ENCODE data around the gene PCBP3. TPM values are rescaled to one million over a fixed set of nuclear protein-coding genes. Genes with fewer than 3 reads are reported as not detected.

PCBP3 gene
- total and polyA plus RNA-seq, 2 of the 8 experiments (the other 6 are each of a cell fraction or from before 2014, with no cell fraction given), result 3.5 to 6.3 TPM

DNA sequence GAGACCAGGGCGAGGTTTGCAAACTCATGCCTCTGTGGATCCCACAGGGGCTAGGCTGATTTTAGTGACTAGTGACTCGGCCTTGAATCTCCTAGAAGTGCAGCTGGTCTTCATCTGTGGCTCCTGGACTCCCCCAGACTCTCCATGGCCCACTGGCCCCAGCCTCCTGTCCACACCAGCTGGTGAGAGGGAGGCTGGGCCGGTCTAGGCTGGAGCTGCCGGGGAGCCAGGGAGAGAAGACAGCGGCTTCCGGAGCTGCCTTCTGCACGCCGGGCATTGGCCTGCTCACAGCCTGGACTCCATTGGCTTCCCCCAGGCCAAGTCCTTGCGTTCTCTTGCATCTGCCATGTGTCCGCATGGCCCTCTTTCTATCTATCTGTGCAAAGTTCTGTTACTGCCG, 285.9 kb downstream of the PCBP3 start:
- Histone ChIP-seq H3K4ac (replicated peaks; ENCODE audit: insufficient read length, low read depth, low read length) (no peak overlapping the region), H2BK15ac (ENCODE audit: low read length) (no peak overlapping the region), H2AK5ac (ENCODE audit: low read depth, low read length) (no peak overlapping the region), H4K20me1 (replicated peaks in 1 of 2; ENCODE audit: control insufficient read depth in 1 of 2, insufficient read depth in 2 of 2, low read length in 2 of 2) (no peaks in the 10 kb centered on the region), H3K27me3 (replicated peaks in 1 of 4; ENCODE audit: control insufficient read depth in 3 of 4, extremely low read depth in 1 of 4, insufficient read depth in 3 of 4, low read length in 3 of 4) (no peaks in the 10 kb centered on the region; a peak in 2 of 7 replicates), H4K5ac (ENCODE audit: insufficient read length, low read depth, low read length) (no peak overlapping the region), H3K23ac (ENCODE audit: insufficient read length) (no peak overlapping the region), H3K27ac (ENCODE audit: low read depth, low read length) (no peak overlapping the region), H3K4me2 (ENCODE audit: insufficient read depth in 1 of 2, low read depth in 2 of 2, low read length in 2 of 2) (no peak overlapping the region), H4K8ac (ENCODE audit: extremely low read depth, insufficient read depth, low read length) (no peak overlapping the region), H3K18ac (ENCODE audit: extremely low read depth, low read length) (no peak overlapping the region), H2BK5ac (ENCODE audit: low read depth, low read length) (no peak overlapping the region), H3K9ac (replicated peaks in 1 of 4; ENCODE audit: extremely low read depth in 1 of 4, low read depth in 3 of 4, low read length in 3 of 4) (no peak overlapping the region), H3K56ac (replicated peaks; ENCODE audit: insufficient read length, low read depth, low read length) (no peak overlapping the region), H2AFZ (ENCODE audit: low read length) (no peak overlapping the region), H2BK12ac (ENCODE audit: low read depth, low read length) (no peak overlapping the region), H3K79me1 (ENCODE audit: low read depth, low read length) (no peaks in the 10 kb centered on the region), H3K4me1 (replicated peaks in 1 of 4; ENCODE audit: control insufficient read depth in 3 of 4, insufficient read depth in 4 of 4, low read length in 3 of 4) (no peaks in the 10 kb centered on the region), H4K91ac (replicated peaks; ENCODE audit: insufficient read length, low read length) (no peak overlapping the region), H2BK120ac (replicated peaks; ENCODE audit: low read depth, low read length) (no peak overlapping the region), H3K79me2 (ENCODE audit: control insufficient read depth in 1 of 2, insufficient read depth in 2 of 2, low read length in 2 of 2) (no peaks in the 10 kb centered on the region), H3K23me2 (ENCODE audit: low read depth, low read length) (no peaks in the 10 kb centered on the region), H3K9me3 (ENCODE audit: insufficient read depth in 2 of 2, low read depth in 1 of 2, low read length in 1 of 2) (peaks cover 14 to 38% of the 10 kb centered on the region in 2 experiments; a peak in 3 of 4 replicates), H3K14ac (ENCODE audit: insufficient read length) (no peak overlapping the region), H3K4me3 (ENCODE audit: extremely low read depth in 1 of 4, insufficient read depth in 2 of 4, low read depth in 3 of 4, low read length in 4 of 4) (no peak overlapping the region), H3K36me3 (ENCODE audit: control insufficient read depth in 2 of 4, insufficient read depth in 4 of 4, low read length in 3 of 4) (no peaks in the 10 kb centered on the region), H2BK20ac (ENCODE audit: low read length) (no peak overlapping the region)
- no peak for TF ChIP-seq CREB1 (IDR thresholded peaks at IDR 0.05)
- TF ChIP-seq NANOG (IDR thresholded peaks at IDR 0.05; ENCODE audit: insufficient read depth, low read depth, low read length, poor library complexity, severe bottlenecking), result no peak
- no peak for TF ChIP-seq SP2 (IDR thresholded peaks at IDR 0.05; ENCODE audit: low read length)
- no peak for TF ChIP-seq KDM4A (IDR thresholded peaks at IDR 0.05; ENCODE audit: low read depth, low read length, severe bottlenecking)
- no peak for TF ChIP-seq TAF1 (IDR thresholded peaks at IDR 0.05; ENCODE audit: low read depth, low read length)
- no peak for TF ChIP-seq CTBP2 (IDR thresholded peaks at IDR 0.05; ENCODE audit: borderline replicate concordance, insufficient read depth, insufficient read length, low read length)
- TF ChIP-seq HDAC2 (IDR thresholded peaks at IDR 0.05; ENCODE audit: borderline replicate concordance in 1 of 2, low read depth in 2 of 2, low read length in 2 of 2), result no peak
- no peak for TF ChIP-seq RFX5 (IDR thresholded peaks at IDR 0.05; ENCODE audit: borderline replicate concordance, low read depth, low read length)
- TF ChIP-seq, protein P1, sequence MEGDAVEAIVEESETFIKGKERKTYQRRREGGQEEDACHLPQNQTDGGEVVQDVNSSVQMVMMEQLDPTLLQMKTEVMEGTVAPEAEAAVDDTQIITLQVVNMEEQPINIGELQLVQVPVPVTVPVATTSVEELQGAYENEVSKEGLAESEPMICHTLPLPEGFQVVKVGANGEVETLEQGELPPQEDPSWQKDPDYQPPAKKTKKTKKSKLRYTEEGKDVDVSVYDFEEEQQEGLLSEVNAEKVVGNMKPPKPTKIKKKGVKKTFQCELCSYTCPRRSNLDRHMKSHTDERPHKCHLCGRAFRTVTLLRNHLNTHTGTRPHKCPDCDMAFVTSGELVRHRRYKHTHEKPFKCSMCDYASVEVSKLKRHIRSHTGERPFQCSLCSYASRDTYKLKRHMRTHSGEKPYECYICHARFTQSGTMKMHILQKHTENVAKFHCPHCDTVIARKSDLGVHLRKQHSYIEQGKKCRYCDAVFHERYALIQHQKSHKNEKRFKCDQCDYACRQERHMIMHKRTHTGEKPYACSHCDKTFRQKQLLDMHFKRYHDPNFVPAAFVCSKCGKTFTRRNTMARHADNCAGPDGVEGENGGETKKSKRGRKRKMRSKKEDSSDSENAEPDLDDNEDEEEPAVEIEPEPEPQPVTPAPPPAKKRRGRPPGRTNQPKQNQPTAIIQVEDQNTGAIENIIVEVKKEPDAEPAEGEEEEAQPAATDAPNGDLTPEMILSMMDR (IDR thresholded peaks at IDR 0.05; ENCODE audit: control extremely low read depth in 1 of 3, insufficient read depth in 1 of 3, low read depth in 1 of 3, low read length in 3 of 3), result no peak
- TF ChIP-seq TBP (IDR thresholded peaks at IDR 0.05; ENCODE audit: low read depth, low read length), result no peak
- FAIRE-seq (no peak), DNase-seq (ENCODE audit: low read depth in 1 of 2, low spot score in 2 of 2) (no peak)
- CTCF ChIA-PET (ENCODE audit: partially characterized antibody), result interaction anchor here (0.7 to 2.4 kb wide), 5 partner anchors 10 to 43 kb away, joined by 3 to 6 read pairs (median 3); no protein-coding TSS in a partner anchor
- 96% methylated on average over 11 of the region's 11 CpGs; no CpG with 5 or more reads in 1 of the 2 experiments for WGBS, 2 experiments (ENCODE audit: extremely low coverage in 1 of 2, insufficient coverage in 1 of 2, insufficient read length in 1 of 2, insufficient replicate concordance in 2 of 2, low coverage in 1 of 2, low lambda C conversion rate in 2 of 2, missing lambda C conversion rate in 1 of 2)
- POLR2A ChIA-PET (ENCODE audit: partially characterized antibody), result no interaction called here
